A549 (cell line): ENCODE data around the gene CDH4. TPM values are rescaled to one million over a fixed set of nuclear protein-coding genes. Genes with fewer than 3 reads are reported as not detected.

Source experiments
- ATAC-seq, 2 experiments: fragments of 200-7000 bp in 1 of 2; fragments of >200 bp in 1 of 2; cut with Nextera tagmentation in 1 of 2; cut with Tn5 transposase in 1 of 2; 3 replicates each; pipeline versions ENCODE4 v1.8.0 to v1.9.1; 2018 to 2020; ENCODE audit warnings: mild to moderate bottlenecking in 1 of 2, moderate library complexity in 1 of 2
- CTCF ChIA-PET: fragments of 300-600 bp; sonication (Branson Sonifier 250); formaldehyde crosslinking; extraction: SDS; loops from one replicate; lab custom pipeline; 2021; ENCODE audit warnings: antibody characterized with exemption, inconsistent platforms; lab: Yijun Ruan, JAX
- POLR2A ChIA-PET: fragments of 350-600 bp; formaldehyde crosslinking; extraction: SDS; loops from one replicate; lab custom pipeline; 2021; ENCODE audit warnings: antibody characterized with exemption, inconsistent platforms; lab: Yijun Ruan, JAX
- DNase-seq, 2 experiments: peaks; one replicate each; pipeline versions ENCODE4 v3.0.0 to v3.0.0-alpha.2; 2011 to 2016; ENCODE audit warnings: low read depth in 1 of 2, low spot score in 1 of 2
- FAIRE-seq: peaks from 2 replicates; lab custom pipeline; 2011; peaks lifted over from hg19 to GRCh38; lab: Jason Lieb, UNC
- H3K27ac ChIP-seq, 2 experiments: fragments of >200 bp; sonication (Bioruptor Twin); formaldehyde crosslinking; 3 replicates each; pipeline ENCODE4 v1.5.1; 2016 to 2017
- H3K4me1 ChIP-seq: fragments of >200 bp; sonication (Bioruptor Twin); formaldehyde crosslinking; 3 replicates; pipeline ENCODE4 v1.6.1; 2016
- H3K4me2 ChIP-seq: fragments of >200 bp; sonication (Bioruptor Twin); formaldehyde crosslinking; 3 replicates; pipeline ENCODE4 v1.6.1; 2016
- H3K4me3 ChIP-seq: fragments of >200 bp; sonication (Bioruptor Twin); formaldehyde crosslinking; 3 replicates; pipeline ENCODE4 v1.5.1; 2016
- H3K9me3 ChIP-seq: fragments of >200 bp; sonication (Bioruptor Twin); formaldehyde crosslinking; 3 replicates; pipeline ENCODE4 v1.6.1; 2016
- ATOH8 ChIP-seq: fragments of 250-450 bp; sonication (Bioruptor Pico); IDR thresholded peaks from 2 replicates; pipeline ENCODE4 v1.5.0; 2020; ENCODE audit warnings: low read depth, mild to moderate bottlenecking, moderate library complexity
- BCL3 ChIP-seq: fragments of >200 bp; sonication (Bioruptor Twin); formaldehyde crosslinking; IDR thresholded peaks from 3 replicates; pipeline ENCODE4 v1.6.1; 2016
- CBX2 ChIP-seq: fragments of 200-600 bp; sonication (generic); IDR thresholded peaks from 2 replicates; pipeline ENCODE4 v1.6.1; 2016; ENCODE audit warnings: low read depth, mild to moderate bottlenecking, borderline replicate concordance
- CBX8 ChIP-seq: fragments of 200-600 bp; sonication (generic); IDR thresholded peaks from 2 replicates; pipeline ENCODE4 v1.6.1; 2016
- CHD4 ChIP-seq: fragments of 200-600 bp; sonication (generic); IDR thresholded peaks from 2 replicates; pipeline ENCODE4 v1.6.1; 2016; ENCODE audit warnings: antibody characterized with exemption, mild to moderate bottlenecking, borderline replicate concordance
- E2F6 ChIP-seq: IDR thresholded peaks from 2 replicates; pipeline ENCODE4 v1.6.1; 2012; ENCODE audit warnings: low read depth, borderline replicate concordance
- ELK1 ChIP-seq: fragments of 150-350 bp; IDR thresholded peaks from 2 replicates; pipeline ENCODE4 v1.6.1; 2014; ENCODE audit warnings: low read depth, mild to moderate bottlenecking, low read length
- GATA3 ChIP-seq: IDR thresholded peaks from 2 replicates; pipeline ENCODE4 v1.6.1; 2012; ENCODE audit warnings: borderline replicate concordance
- HEYL ChIP-seq: fragments of 250-450 bp; sonication (Bioruptor Pico); IDR thresholded peaks from 2 replicates; pipeline ENCODE4 v1.8.0; 2021; ENCODE audit warnings: mild to moderate bottlenecking, moderate library complexity
- HOXB13 ChIP-seq: fragments of 250-450 bp; sonication (Bioruptor Pico); IDR thresholded peaks from 2 replicates; pipeline ENCODE4 v1.5.0; 2020; ENCODE audit warnings: low read depth, mild to moderate bottlenecking, moderate library complexity
- JUN ChIP-seq, 2 experiments: fragments of >200 bp; sonication (Bioruptor Twin); formaldehyde crosslinking; IDR thresholded peaks; 2 replicates in 1 of 2; 3 replicates in 1 of 2; pipeline ENCODE4 v1.6.1; 2016 to 2017
- JUNB ChIP-seq: fragments of >200 bp; sonication (Bioruptor Twin); formaldehyde crosslinking; IDR thresholded peaks from 2 replicates; pipeline ENCODE4 v1.6.1; 2016
- KDM1A ChIP-seq: fragments of 200-600 bp; sonication (generic); IDR thresholded peaks from 2 replicates; pipeline ENCODE4 v1.6.1; 2016; ENCODE audit warnings: low read depth, mild to moderate bottlenecking
- MYC ChIP-seq: IDR thresholded peaks from 2 replicates; pipeline ENCODE4 v1.6.1; 2012; ENCODE audit warnings: mild to moderate bottlenecking, inconsistent platforms, low read length, improper control_type of control experiment, borderline replicate concordance
- POLR2A ChIP-seq: IDR thresholded peaks from 2 replicates; pipeline ENCODE4 v1.6.1; 2012; ENCODE audit warnings: mild to moderate bottlenecking, low read length
- POLR2AphosphoS2 ChIP-seq: conservative IDR thresholded peaks from 2 replicates; pipeline ENCODE4 v1.6.1; 2012; ENCODE audit warnings: low read length, improper control_type of control experiment, inconsistent platforms
- RFX5 ChIP-seq: fragments of 450-650 bp; IDR thresholded peaks from 2 replicates; pipeline ENCODE4 v1.7.1; 2014; ENCODE audit warnings: antibody characterized with exemption, mild to moderate bottlenecking, moderate library complexity
- RNF2 ChIP-seq: fragments of 200-600 bp; sonication (generic); IDR thresholded peaks from 2 replicates; pipeline ENCODE4 v1.6.1; 2016; ENCODE audit warnings: low read depth, mild to moderate bottlenecking, antibody characterized with exemption, moderate library complexity, borderline replicate concordance
- SREBF2 ChIP-seq: fragments of 450-650 bp; IDR thresholded peaks from 2 replicates; pipeline ENCODE4 v1.6.1; 2014; ENCODE audit warnings: mild to moderate bottlenecking, moderate library complexity
- TP53 ChIP-seq: fragments of 250-450 bp; sonication (Bioruptor Pico); IDR thresholded peaks from 2 replicates; pipeline ENCODE4 v1.5.0; 2021; ENCODE audit warnings: mild to moderate bottlenecking, moderate library complexity
- USF2 ChIP-seq: fragments of 450-650 bp; IDR thresholded peaks from 2 replicates; pipeline ENCODE4 v1.6.1; 2014; ENCODE audit warnings: antibody characterized with exemption
- WGBS: methylation state at CpG from one replicate; pipeline ENCODE4 v1.1.6; 2017; ENCODE audit errors: missing lambda C conversion rate; 5-methylcytosine and 5-hydroxymethylcytosine counted together
- polyA minus RNA-seq: library from RNA; depleted of rRNA, polyadenylated mRNA; stranded (reverse); fragments of >200 nt; gene quantifications from 2 replicates; pipeline ENCODE4 v1.2.3, GENCODE V29; 2011; rRNA and poly(A)+ RNA removed
- polyA plus RNA-seq, 4 experiments: library from polyadenylated mRNA; depleted of rRNA in 3 of 4; stranded (reverse); fragments of >200 nt; fragmentation: RNase III in 1 of 4; extraction: RNeasy Plus Mini Kit Qiagen cat#74134 plus additional on column Dnase treatment in 1 of 4; gene quantifications; 2 replicates in 3 of 4; 3 replicates in 1 of 4; pipeline ENCODE4 v1.2.3, GENCODE V29; 2011 to 2017

Gene CDH4
- polyA plus RNA-seq (2011; rRNA removed) (3.4 and 3.6 TPM in 2 replicates), polyA plus RNA-seq (2017; fragmentation: RNase III; extraction: RNeasy Plus Mini Kit Qiagen cat#74134 plus additional on column Dnase treatment) (9.7 to 10.6 TPM (median 10.3 TPM) in 3 replicates), polyA minus RNA-seq (10.5 and 12.5 TPM in 2 replicates)
- polyA plus RNA-seq (2012; cell fraction: cytosol; rRNA removed) = 5.6 and 7.7 TPM in 2 replicates
- polyA plus RNA-seq (2012; cell fraction: nucleus; rRNA removed) = 16.8 and 23.8 TPM in 2 replicates

GRCh38 chr20:61251529-61252393 is at the start of gene CDH4:
Gene CDH4 (plus strand): TSS chr20:61252261.
- Histone ChIP-seq H3K4me1 (peaks cover 14% of the 10 kb centered on the region; the same call in 2 of the 3 replicates), H3K9me3 (no peaks in the 10 kb centered on the region), H3K27ac (peak within 1 kb of the TSS; percentile 71 to 95), H3K4me3 (peak within 1 kb of the TSS; percentile 76), H3K4me2 (peak within 1 kb of the TSS; percentile 76)
- DNase-seq (peak; percentile 41 to 45), ATAC-seq (peak; percentile 73 to 76)
- ChIA-PET POLR2A (interaction anchor here (1.2 to 2.4 kb wide), 2 partner anchors 66 to 133 kb away, joined by 7 to 20 read pairs; no protein-coding TSS in a partner anchor), CTCF (interaction anchor here (0.9 to 4.5 kb wide), 7 partner anchors 10 to 249 kb away, joined by 3 to 32 read pairs (median 11); no protein-coding TSS in a partner anchor)
- 12% methylated on average over 35 of the region's 78 CpGs for WGBS
- TF ChIP-seq BCL3 (peak; percentile 52; the same call in 1 of the 3 replicates), GATA3 (no peak), POLR2A (peak; percentile 74), CBX2 (no peak), JUN (IDR thresholded peaks at IDR 0.05) (peak in 1 of 2 experiments; percentile 30; a peak in 1 of 5 replicates)
- TF ChIP-seq, all 56 proteins: peak for 3
- FAIRE-seq = no peak

- H3K4me3 ChIP-seq = no peak overlapping the region
- no peak for FAIRE-seq
- peaks cover 6% of the 10 kb centered on the region; the same call in 2 of the 3 replicates for H3K9me3 ChIP-seq
- TF ChIP-seq E2F6 (no peak), HEYL (no peak), MYC (no peak), SREBF2 (no peak)
- ATAC-seq = no peak
- no peaks in the 10 kb centered on the region for H3K4me1 ChIP-seq
- H3K4me2 ChIP-seq = no peak overlapping the region
- H3K27ac ChIP-seq = no peak overlapping the region
- WGBS = 35% methylated on average over 5 of the region's 5 CpGs
- ChIA-PET CTCF (interaction anchor here (0.9 kb wide), 1 partner anchor 26 kb away, joined by 4 read pairs; no protein-coding TSS in a partner anchor), POLR2A (no interaction called here)
- no peak for DNase-seq
Measured at GRCh38 chr20:61203320-61203719, 48.7 kb upstream of the CDH4 start.

GRCh38 chr20:61204206-61204605 is 47.9 kb upstream of the CDH4 start:
- POLR2A ChIA-PET = no interaction called here
- FAIRE-seq = no peak
- no peak for TF ChIP-seq KDM1A
- TF ChIP-seq ELK1 = no peak
- TF ChIP-seq JUNB = no peak
- TF ChIP-seq SREBF2 = no peak
- no peak for TF ChIP-seq HOXB13 (CRISPR knock-in tag)
- TF ChIP-seq RNF2 = no peak
- TF ChIP-seq CHD4 = no peak
- no peak for TF ChIP-seq TP53 (CRISPR knock-in tag)
- no peak for TF ChIP-seq ATOH8 (CRISPR knock-in tag)
- TF ChIP-seq RFX5 = no peak
- no peak for TF ChIP-seq CBX8
- TF ChIP-seq USF2 = no peak
- no peak for TF ChIP-seq POLR2AphosphoS2
- 52% methylated on average over 8 of the region's 8 CpGs for WGBS
- Histone ChIP-seq H3K4me3 (no peak overlapping the region), H3K4me1 (no peaks in the 10 kb centered on the region), H3K27ac (no peak overlapping the region), H3K4me2 (no peak overlapping the region), H3K9me3 (peaks cover 6% of the 10 kb centered on the region; the same call in 2 of the 3 replicates)
- no peak for DNase-seq
- CTCF ChIA-PET = interaction anchor here (1.7 kb wide), 1 partner anchor 24 kb away, joined by 5 read pairs; no protein-coding TSS in a partner anchor
- no peak for ATAC-seq
